ENCODE results near the gene IL17A.

IL17A gene

GRCh38 chr6:52186075-52186474 lies at the start of gene IL17A:
TSS of gene IL17A (plus strand) at chr6:52186375. CDS start at chr6:52186432, 57 bp downstream.
- DNase-seq: no peak

DNA sequence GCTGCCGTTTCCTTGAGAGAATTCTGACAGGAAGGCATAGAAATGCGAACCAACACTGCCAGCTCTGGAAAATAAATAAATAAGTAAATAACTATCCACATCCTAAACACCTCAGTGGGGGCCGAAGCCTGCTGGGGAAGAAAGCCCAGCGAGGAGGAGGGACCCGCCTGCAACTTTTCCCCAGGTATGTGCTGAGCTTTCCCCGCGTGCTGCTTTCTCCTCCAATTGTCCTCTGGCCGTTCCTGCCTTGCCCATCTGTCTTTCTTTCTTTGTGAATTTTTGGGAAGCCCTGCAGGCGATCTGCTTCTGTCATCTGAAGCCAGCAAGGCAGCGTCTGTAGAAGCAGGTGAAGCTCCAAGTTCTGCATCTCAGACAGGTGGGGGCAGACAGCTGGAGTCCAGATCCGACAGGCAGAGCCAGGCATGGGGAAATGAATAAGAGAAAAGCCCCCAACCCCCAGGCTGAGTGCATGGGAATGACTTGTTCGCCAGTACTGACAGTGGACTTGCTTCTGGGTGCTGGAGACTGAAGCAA lies 49.2 kb upstream of the IL17A start:
- no peak for DNase-seq

GRCh38 chr6:52138284-52138683 lies 47.9 kb upstream of the IL17A start:
- no peak for DNase-seq

GRCh38 chr6:52139985-52140680 lies 46.0 kb upstream of the IL17A start:
- DNase-seq: no peak

DNA sequence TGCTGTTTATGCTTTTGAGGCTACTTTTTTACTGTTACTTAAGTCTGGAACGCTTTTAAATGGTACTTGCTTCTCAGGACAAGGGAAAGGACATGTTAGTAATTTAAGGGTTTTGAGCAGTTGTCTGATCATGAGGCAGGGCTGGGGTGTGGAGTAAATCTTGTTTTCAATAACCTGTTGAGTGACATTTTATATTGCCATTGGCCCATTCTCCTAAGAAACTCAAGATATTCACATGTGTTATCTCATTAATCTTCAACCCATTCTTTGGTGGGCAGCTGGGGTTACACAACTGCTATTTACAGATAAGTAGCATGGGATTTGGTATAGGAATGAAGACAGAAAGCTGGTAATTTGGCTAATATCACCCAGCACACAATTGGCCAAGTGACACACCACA lies 44.6 kb upstream of the IL17A start:
- DNase-seq: no peak

DNA sequence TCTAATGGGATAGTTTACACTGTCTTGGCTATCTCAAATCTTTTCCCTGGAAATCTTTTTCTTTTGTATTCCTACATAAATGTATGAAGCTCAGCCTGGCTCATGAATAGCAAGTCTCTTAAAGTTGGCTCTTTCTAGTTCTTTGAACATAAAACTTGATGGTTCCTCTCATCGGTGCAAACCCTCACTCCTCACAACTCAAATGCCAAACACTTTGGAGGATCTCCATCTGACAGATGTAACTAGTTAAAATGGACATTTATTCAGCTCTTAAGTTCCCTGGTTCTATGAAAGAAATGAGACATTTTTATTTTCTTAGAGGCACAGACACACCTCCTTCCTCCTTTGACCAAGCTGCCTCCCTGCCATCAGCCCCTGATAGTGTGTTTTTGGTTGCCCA lies 43.6 kb upstream of the IL17A start:
- no peak for DNase-seq

- no peak for DNase-seq
Measured at GRCh38 chr6:52143551-52143950, 42.6 kb upstream of the IL17A start.

DNA sequence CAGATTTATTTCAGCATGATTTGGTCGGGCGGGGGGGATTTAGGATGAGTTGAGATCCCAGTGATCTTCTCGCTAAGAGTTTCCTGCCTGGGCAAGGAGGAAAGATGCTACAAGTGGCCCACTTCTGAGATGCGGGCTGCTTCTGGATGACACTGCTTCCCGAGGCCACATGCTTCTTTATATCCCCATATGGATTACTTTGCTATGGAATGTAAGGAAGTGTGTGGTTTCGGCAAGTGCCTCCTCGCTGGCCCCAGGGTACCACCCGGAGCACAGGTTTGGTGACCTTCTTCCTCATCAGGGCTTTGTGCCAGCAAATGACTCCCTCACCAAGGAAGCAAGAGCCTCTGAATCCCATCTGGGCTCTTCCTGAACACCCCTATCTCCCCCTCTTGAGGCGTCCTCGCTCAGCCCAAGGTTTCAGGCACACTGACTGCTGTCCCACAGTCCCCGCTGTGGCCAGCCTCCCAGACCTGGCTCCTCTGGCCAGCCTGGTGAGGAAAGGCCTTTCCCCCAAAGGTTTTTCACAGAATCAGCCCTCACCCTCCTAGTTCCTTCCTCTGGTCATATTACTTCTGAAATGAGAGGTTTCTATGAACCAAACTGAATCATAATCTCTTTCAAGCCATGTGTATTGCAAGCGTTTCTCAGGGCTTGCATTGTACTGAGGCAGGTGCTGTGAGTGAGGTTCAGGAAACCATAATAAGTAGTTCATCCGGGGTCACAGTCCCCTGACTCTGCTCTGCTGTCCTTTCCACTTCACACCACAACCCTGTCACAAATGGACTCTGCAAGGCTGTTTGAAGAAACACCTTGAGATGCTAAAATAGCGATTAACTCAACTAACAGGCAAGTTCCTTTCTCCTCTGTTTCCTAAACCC lies 41.7 kb upstream of the IL17A start:
- no peak for DNase-seq

- no peak for DNase-seq
Measured at GRCh38 chr6:52146851-52147445, 39.2 kb upstream of the IL17A start.

DNA sequence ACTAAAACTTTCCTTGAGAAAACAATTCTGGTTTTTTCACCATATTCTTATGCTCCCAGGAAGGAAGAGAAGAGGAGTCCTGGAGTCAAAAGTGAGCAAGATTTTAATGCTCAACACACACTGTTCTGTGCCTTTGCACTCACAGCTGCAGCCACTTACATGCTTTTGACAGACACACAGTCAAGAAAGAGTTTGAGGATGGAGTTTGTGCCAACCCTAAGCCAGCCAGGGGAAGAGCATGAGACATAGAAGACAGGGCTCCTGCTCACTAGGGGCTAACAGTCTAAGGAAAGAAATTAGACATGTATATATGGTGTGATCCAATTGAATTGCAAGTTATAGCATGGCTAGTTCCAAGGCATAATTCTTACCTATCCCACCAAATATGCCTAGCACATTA lies 37.1 kb upstream of the IL17A start:
- DNase-seq: no peak

- no peak for DNase-seq
Measured at GRCh38 chr6:52149949-52150348, 36.2 kb upstream of the IL17A start.

DNA sequence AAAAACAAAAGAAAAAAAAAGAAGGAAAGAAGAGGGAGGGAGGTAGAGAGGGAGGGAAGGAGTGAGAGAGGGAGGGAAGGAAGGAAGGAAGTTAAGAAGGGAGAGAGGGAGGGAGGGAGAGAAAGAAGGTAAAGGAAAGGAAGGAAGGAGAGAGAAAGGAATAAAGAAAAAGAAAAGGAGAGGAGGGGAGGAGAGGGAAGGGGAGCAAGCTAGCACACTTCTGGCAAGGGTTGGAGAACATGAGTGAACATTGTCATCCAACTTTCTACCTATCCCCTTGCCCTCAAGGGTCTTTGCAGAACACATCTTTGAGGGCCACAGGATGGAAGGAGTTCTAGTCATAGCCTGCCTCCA lies 34.1 kb upstream of the IL17A start:
- DNase-seq: no peak

GRCh38 chr6:52152711-52153160 lies 33.4 kb upstream of the IL17A start:
- no peak for DNase-seq

- no peak for DNase-seq
Measured at GRCh38 chr6:52154381-52154780, 31.8 kb upstream of the IL17A start.

- peak; percentile 16 for DNase-seq
Measured at GRCh38 chr6:52155791-52156576, 30.2 kb upstream of the IL17A start.

- DNase-seq: no peak
Measured at GRCh38 chr6:52157301-52157941, 28.8 kb upstream of the IL17A start.

DNA sequence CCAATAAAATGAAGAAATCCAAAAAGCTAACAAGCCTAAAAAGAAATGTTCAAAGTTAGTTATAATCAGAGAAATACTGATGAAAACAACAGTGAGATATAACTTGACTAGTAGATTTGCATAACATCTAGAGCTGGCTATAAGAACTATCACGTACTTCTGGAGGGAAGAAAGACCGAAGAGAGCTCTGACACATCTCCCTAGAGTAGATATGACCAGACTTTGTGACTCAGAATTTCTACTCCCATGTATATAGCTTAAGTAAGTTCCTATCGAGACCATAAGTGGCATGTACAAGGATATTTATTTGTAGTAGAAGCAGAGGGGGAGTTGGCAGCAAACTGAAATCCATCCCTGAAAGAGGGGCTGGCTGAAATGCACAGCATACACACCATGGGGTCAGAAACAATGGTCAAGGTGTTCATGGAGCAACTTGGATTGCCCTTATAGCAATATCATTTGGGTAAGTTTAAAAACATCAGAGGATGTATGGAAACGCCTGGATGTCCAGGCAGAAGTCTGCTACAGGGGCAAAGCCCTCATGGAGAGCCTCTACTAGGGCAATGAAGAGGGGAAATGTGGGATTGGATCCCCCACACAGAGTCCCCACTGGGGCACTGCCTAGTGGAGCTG lies 25.6 kb upstream of the IL17A start:
- DNase-seq: no peak

GRCh38 chr6:52161689-52162438 lies 24.3 kb upstream of the IL17A start:
- DNase-seq: no peak

DNA sequence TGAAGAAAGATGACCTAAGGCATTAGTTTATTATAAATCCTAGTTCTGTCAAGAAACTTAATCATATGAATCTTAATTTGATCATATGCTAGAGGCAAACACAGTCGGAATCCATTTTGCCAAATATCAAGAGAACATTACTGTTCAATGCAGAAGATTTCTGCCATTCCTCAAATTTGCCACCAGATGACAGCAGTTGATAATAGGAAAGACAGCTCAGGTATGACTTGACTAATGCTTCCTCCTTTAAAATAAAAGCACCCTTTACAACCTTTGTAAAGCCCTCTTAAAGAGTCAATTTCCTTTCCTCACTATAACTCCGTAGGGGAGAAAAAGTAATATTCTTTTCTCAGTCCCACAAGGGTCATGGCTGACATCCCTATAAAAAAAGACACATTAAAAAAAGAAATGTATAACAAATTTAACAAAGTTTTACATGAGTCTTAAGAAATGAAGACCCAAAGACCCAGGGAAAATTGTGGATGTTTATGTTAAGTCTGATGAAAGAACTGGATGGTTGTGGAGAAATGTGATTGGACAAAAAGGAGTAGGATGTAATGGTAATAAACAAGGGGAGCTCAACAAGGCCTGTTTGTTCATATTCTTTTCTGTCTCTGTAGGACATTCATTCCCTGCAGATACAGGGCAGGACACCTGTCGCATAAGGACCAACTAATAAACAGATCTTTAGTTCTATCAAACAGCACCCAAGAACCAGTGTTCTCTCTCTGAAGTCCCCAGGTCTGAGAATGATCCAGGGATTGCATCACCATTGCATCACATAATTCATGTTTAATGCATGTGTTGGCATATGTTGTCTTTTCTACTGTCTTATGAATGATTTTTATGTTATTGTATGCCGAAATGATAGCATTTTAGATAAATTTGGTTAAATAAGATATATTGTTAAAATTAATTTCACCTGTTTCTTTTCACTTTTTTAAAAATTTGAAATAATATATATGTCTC lies 23.0 kb upstream of the IL17A start:
- peak; percentile 39 for DNase-seq

Data from NCI-H2029 (cell line).